ENCODE measurements around the gene EXOC4.

The EXOC4 gene

GRCh38 chr7:133829336-133829897 lies 576.5 kb downstream of the EXOC4 start:
- no peak for DNase-seq (ENCODE audit: low spot score)

- DNase-seq (ENCODE audit: low spot score) = no peak
Measured at GRCh38 chr7:133830081-133830480, 577.2 kb downstream of the EXOC4 start.

- no peak for DNase-seq (ENCODE audit: low spot score)
Measured at GRCh38 chr7:133836666-133837065, 583.8 kb downstream of the EXOC4 start.

GRCh38 chr7:133837224-133837623 lies 584.3 kb downstream of the EXOC4 start:
- no peak for DNase-seq (ENCODE audit: low spot score)

DNA sequence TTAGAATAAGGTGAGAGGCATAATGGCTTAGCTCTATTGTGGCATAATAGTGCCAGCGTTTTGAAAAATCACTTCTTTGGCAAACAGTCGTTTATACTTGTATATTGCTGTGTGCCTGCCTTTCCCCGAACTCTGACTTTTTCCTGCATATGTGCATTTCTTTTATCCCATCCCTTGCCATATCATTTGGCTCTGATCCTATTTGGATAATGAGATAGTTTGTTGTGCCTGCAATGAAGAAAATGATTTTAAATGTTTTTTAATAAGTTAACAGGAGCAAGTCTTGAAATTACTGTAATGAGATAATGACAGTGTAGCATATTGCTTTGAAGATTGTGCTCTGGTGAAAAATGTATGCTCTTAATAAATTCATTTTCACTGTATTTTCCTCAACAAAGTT lies 586.2 kb downstream of the EXOC4 start:
- no peak for DNase-seq (ENCODE audit: low spot score)

DNA sequence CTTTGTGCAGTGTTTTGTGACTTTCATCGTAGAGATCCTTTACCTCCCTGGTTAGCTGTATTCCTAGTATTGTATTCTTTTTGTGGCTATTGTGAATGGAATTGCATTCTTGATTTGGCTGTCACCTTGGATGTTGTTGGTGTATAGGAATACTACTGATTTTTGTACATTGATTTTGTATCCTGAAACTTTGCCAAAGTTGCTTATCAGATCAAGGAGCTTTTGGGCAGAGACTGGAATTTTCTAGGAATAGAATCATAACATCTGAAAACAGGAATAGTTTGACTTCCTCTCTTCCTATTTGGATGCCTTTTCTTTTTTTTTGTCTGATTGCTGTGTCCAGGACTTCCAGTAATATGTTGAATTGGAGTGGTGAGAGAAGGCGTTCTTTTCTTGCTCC lies 590.5 kb downstream of the EXOC4 start:
- DNase-seq (ENCODE audit: low spot score) = no peak

DNA sequence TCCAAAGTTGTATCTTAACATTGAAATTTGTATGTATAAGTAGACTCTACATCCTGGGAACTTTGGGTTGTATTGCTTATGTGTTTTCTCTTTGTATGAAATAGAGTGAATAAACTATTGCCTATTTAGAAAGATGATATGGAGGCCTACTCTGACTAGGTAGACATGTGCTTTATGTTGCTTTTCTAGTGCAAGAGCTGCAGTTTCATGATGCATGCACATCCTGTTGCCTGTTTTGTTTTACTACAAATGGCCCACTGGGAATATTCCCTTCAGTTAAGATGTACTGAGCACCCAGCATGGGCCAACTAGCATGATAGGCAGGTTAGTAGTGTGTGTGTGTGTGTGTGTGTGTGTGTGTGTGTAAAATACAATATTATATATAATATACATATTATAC lies 592.1 kb downstream of the EXOC4 start:
- no peak for DNase-seq (ENCODE audit: low spot score)

GRCh38 chr7:133846203-133846945 lies 593.5 kb downstream of the EXOC4 start:
- no peak for DNase-seq (ENCODE audit: low spot score)

DNA sequence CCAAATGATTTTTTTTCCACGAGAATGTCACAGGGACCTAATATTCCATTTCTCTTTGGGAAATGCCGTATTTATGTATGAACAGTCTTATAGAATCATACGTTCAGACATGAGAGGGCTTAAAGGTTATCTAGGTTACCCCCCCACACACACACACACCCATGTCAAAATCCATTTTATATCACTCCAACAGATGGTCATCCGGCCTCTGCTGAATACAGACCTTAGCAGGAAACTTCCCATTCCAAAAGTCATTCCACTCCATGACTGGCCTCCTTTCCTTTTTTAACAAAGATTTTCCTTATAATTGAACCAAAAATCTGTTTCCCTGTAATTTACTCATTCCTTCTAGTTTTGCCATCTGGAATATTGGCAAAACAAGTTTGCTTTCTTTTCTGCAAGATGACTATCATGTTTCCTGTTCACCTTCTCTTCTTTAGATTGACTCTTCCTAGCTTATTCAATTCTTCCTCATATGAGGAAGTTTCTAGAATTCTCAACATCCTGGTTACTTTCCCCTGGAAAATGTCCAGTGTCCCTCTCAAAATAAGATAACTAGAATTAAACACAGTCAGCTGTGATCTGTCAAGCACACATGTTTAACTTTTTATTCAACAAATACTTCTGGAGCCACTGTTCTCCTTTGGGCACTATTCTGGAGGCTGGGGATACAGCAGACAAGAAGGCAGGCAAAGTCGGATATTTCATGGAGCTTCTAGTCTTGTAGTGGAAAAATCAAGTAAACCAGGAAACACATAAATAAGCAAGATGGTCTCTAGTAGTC lies 597.8 kb downstream of the EXOC4 start:
- no peak for DNase-seq (ENCODE audit: low spot score)

DNA sequence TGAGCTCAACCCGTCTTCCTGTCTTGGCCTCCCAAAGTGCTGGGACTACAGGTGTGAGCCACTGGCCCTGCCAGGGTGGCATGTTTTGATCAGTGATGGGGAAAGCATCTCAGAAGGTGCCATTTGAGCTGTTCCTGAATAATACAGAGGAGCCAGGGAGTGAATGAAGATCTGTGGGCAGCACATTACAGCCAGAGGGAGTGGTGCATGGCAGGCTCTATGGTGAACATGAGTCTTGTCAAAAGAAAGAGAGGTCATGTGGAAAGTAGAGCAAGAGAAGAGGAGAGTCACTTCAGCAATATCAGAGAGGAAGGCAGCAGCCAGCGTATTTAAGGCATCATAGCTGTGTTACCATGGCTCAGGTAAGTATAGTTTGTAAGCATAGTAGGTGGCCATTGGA lies 598.5 kb downstream of the EXOC4 start:
- no peak for DNase-seq (ENCODE audit: low spot score)

DNA sequence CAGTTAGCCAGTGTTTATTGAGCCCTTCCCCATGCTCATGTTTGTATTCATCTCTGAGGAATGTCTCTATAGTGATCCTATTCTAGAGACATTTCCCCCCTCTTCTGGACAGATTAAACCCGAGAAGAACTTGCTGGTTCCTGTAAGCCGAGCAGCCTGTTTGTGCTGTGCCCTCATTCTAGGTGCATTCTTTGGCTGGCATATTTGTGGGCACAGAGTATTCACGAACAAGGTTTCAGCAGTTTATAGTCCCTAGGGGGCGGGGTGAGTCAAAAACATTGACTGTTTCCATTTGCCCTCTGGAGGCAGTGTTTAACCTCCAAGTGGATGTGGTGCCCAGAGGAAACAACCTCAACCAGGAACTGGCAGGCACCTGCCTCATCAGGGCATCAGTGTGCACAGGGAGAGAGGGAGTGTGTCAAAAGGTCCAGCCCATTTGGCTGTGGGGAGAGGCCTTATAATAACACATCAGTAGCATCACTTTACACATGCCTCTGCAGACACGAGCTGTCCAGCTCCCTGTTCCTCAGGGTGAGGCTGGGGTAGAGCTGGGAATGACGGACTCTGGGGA lies 600.9 kb downstream of the EXOC4 start:
- no peak for DNase-seq (ENCODE audit: low spot score)

- DNase-seq (ENCODE audit: low spot score) = peak; percentile 37
Measured at GRCh38 chr7:133854739-133855138, 601.9 kb downstream of the EXOC4 start.

DNA sequence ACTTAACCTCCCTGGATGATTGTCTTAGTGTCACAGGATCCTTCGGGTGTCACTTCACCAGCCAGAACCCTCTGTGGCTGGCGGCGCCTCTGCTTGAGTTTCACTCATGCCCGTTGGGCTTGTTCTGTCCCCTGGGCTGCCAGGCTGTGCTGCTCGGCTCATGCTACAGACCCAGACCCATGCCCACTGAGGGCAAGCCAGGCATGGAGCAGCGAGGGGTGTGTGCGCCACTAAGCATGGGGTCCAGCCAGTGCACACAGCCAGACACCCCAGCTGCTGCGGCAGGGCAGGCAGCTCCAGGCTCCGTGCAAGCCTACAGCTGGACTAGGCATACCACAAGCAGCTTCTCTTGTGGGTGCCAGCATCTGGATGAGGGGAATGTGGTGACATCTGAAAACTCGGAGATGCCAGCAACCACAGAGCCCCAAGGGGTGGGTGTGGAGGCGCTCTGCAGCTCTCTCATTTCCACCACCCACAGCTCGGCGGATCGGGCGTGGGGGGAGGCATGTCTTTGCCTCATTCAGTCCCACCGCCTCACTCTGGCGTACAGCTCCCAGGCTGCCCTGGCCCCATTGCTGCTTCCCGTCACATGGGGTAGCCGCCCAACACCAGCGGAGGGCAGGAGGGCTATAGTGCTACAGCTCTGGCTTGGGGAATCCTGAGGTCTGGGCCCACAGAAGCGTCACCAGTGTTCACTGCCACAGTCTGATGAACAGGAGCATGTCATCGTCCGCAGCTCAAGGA lies 604.7 kb downstream of the EXOC4 start:
- DNase-seq (ENCODE audit: low spot score) = no peak

GRCh38 chr7:133858311-133858710 lies 605.4 kb downstream of the EXOC4 start:
- DNase-seq (ENCODE audit: low spot score) = no peak

DNA sequence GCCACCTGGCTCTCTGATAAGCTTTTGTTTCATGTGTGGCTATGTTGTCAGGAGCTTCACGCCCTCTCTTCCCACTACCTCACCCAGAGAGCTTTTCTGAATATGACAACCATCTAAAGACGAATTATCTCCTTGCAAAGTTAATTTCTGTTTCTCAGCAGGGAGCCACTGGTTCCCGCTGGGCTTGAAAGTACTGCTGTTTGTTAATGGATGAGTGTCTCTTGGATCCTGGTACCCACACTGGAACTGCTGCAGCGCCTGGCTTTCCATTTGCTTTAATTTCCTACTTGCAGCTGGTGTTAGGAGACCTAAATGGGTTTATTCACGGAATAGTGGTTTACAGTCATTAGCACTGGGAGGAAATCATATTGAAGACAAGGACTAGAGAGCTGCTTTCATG lies 606.4 kb downstream of the EXOC4 start:
- DNase-seq (ENCODE audit: low spot score) = no peak

DNA sequence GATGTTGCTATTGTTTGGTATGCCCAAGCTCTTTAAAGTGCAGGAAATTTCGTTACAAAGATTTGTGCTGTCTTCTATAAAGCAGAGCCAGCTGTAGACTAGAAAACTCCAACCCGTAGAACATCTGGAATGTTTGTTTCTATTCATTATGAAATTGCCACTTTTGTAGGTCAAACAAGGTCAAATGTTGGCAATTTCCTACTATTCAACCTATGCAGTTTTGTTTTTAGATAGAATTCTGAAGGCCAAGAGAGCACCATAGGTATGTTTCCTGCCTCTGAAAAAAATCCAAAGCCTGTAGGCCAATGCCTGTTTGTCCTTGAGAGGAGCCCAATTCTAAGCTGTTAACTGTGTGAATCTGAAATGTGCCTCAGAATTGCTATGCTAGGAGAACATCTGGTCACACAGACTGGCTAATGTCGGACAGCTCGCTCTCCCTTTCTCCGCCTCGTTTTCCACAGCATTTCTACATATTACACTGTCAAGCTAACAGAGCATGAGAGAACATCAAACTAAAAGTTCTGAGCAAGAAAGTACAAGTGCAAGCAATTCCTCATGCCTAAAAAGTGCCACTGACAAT lies 607.1 kb downstream of the EXOC4 start:
- no peak for DNase-seq (ENCODE audit: low spot score)

DNA sequence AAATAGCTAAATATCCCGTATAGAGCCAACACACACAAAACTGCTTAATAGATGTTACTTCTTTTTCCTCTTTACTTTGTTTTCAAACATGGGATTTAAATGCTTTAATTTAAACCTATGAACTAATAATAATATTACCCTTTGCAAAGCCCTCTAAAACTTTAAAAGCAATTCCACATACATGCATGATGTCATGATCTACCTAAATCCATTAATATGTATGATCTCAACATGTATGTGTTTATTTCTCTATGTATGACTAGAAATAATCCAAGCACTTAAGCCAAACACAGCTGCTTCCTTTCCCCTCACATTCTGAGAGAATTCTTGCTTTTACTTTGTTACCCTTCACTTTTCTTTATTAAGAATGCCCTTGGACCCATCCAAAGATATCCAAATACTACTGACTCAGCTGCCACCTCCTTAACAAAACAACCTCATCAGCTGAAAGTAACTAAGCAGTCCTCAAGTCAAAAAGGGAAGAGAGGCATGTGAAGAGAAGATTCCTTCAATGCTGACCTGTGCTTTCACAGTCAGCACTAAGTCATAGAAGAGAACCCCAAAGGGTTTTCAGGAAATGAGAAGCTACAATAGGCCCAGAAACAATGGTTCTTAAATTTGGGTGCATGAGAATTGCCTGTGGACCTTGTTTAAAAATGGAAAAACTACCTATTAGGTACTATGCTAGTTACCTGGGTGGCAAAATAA lies 607.9 kb downstream of the EXOC4 start:
- no peak for DNase-seq (ENCODE audit: low spot score)

DNA sequence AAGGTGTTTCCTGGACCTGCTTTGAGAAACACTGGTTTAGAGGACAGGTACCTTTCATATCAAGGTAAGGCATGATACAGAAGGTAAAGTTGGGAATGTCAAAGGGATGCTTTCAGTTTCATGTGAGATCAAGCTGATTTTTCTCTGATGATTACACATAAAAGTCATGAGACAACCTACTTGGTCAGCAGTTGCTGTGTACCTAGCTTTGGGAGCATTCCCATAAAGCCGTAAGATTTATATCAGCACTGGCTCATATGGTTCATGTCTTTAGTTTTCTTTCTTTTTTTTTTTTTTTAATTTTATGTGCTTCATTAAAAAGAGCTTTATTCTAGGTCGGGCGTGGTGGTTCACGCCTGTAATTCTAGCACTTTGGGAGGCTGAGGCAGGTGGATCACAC lies 609.0 kb downstream of the EXOC4 start:
- DNase-seq (ENCODE audit: low spot score) = no peak

DNA sequence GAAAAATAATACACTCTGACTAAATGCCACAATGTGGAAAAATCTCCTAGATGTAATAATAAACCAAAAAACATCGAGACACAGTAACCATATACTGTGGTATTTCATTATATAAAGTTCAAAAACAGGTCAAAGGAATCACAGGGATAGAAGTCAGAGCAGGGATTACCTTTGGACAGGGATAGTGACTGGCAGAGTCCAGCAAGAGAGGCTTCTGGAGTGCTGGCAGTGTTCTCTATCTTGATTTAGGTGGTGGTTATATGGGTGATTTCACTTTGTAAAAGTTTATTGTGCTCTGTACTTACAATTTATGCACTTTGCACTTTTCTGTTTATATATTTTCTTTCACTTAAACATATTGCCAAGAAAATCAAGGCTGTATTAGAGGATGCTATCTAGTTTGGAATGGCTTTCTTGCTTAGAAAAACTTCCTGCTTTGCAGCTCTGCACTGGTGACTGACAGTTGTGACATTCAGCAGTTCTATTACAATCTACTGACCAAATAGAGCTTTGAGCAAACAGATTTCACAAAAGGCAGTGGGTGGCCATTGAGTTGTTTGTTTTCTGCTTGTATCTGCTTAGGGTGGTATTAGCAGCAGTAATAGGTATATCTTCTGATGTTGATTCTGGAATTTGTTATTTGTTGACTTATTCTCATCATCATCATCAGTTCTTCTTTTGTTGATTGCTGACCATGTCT lies 610.6 kb downstream of the EXOC4 start:
- no peak for DNase-seq (ENCODE audit: low spot score)

GRCh38 chr7:133869556-133869955 lies 616.7 kb downstream of the EXOC4 start:
- no peak for DNase-seq (ENCODE audit: low spot score)

- no peak for DNase-seq (ENCODE audit: low spot score)
Measured at GRCh38 chr7:133871757-133872156, 618.9 kb downstream of the EXOC4 start.

All from Ammon's horn (tissue), 1 donor.